Stimulated activated CD4-positive, alpha-beta T cell treated with anti-CD3 and anti-CD28 coated beads, Interleukin-2, amount 100 ng/mL, for 48 hours (primary cell): Measurements from ENCODE around the gene ZNF543.
"Not testable (repeated sequence)": the region's sequence is repeated elsewhere in the genome, so short reads cannot be mapped to it uniquely, and the experiment has no call there.

Experiments used
- DNase-seq, 2 donors: peaks; one replicate each; pipeline ENCODE4 v3.0.0-alpha.2; 2020

Gene ZNF543

DNA sequence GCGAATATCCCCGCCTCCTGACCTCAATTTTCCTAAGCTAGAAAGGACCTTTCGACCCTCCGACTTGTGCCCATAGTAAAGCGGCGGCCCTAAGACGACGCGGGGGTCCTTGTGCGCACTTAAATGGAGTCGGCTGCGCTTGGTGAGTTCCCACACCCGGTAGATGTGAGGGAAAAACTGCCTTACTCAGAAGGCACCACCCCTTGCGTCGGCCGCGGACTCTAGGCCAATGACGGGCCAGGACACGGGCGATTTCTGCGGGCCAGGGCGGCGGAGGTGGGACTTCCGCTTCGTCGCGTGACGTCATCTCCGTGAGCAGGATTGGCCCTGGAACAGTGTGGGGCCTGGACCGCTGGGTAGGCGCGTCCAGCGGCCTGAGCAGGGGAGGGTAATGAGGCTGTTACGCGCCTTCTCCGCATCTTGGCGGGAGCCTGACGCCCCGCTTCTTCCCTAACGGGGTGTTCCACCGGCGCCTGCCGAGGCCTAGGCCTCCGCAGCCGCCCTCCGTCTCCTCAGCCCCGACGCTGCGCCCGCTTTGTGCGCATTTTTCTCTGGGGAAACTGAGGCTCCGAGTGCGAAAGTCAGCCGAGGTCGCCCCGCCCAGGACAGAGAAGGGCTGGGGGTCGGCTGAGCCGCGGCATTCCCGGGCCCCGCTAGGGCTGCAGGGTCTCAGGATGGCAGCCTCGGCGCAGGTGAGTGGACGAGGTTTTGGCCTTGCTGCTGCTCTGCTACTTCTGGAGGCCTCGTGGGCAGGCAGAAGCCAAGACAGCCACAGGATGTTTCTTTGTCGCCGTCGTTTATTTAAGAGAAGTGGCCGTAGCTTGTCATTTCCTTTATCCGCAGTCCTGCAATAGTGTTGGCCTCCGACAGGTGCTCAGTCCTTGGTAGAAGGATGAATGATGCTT is at the start of gene ZNF543:
TSS of gene ZNF543 (plus strand) at position 293 of the 905 bp plus-strand sequence. CDS start at position 675, 382 bp downstream.
- DNase-seq: peak; percentile 87

DNA sequence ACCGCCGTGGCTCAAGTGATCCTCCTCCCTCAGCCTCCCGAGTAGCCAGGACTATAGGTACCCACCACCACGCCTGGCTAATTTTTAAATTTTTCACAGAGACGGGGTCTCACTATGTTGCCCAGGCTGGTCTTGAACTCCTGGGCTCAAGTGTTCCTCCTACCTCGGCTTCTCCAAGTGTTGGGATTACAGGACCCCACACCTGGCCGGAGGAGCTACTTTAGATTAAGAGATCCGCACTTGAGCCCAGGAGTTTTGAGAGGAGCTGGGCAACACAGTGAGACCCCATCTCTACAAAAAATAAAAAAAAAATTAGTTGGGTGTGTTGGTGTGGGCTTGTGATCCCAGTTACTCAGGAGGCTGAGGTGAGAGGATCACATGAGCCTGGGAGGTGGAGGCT is 49.0 kb upstream of the ZNF543 start:
- DNase-seq: no peak

DNA sequence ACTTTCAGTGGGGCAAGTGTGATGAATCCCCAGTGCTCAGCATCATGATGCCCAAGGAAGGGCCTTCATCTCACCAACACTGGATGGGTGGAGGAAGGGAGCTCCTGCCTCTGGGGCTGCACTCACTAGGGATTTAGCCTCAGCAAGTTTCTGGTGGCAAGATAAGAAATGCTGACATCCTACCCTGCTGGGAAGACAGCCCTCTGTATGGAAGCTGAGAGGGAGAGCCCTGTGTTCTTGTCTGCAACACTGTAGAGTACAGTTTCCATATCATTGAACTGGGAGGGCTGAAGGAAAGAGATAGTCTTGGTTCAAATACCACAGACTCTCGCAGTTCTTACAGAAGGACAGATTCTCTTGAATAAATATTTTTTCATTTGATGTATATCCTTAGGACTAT is 47.3 kb upstream of the ZNF543 start:
- DNase-seq: no peak

DNA sequence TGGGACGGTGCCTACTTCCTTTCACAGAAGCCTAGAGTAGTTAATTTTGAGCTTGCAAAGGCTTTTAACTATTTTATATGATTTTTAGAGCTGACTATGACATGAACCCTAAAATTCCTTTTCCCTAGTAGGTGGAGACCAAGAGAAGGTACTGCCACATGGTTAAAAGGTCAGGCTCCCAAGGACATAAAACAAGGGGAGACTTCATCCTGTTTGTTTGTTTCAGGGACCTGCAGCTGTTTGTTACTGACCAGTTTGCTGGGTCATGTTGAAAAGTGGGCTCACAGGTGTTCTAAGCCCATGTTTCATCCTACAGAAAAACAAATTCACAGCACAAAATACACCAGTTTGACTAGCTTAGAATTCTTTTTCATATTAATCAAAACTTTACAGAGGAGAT is 43.8 kb upstream of the ZNF543 start:
- no peak for DNase-seq

DNA sequence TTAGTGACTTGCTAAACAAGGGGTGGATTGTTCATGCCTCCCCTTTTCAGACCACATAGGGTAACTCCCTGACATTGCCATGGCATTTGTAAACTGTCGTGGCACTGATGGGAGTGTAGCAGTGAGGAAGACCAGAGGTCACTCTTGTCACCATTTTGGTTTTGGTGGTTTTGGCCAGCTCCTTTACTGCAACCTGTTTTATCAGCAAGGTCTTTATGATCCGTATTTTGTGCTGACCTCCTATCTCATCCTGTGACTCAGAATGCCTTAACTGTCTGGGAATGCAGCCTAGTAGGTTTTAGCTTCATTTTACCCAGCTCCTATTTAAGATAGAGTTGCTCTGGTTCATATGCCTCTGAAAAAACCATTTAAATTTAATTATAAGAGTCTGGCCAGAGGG is 41.8 kb upstream of the ZNF543 start:
- DNase-seq: not testable (repeated sequence)

DNA sequence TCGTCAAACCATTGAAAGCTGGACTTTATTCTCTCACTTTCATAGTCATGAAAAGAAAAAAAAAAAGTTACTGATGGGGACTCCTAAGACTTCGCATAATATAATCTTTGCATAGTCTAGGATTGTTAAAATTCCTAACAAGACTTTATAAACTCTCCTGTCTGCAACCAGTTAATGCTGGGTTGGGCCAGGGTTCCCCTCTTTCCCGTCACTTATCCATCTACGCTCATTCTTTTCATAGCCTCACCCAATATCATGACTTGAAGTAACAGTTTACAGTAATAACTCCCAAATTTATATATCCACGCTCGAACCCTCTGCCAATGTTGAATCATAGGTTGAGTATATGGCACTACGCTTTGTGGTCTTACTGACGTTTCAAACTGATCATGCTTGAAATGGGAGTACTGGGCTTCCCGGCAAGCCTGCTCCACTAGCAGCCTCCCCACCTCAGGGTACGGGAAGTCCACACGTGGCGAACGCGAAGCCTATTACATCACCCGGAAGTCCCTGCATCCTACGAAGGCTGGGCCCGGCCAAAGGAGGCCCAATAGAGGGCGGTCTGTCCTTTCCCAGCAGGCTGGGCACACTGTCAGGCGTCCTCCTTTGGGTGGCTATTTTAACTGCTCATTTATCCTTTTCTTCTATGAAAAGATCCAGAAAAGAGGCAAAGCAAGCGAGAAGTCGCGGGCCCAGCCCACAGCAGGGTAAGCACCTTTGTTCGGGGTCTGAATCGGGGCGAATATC is 40.7 kb upstream of the ZNF543 start:
- peak; percentile 67 to 69 for DNase-seq

DNA sequence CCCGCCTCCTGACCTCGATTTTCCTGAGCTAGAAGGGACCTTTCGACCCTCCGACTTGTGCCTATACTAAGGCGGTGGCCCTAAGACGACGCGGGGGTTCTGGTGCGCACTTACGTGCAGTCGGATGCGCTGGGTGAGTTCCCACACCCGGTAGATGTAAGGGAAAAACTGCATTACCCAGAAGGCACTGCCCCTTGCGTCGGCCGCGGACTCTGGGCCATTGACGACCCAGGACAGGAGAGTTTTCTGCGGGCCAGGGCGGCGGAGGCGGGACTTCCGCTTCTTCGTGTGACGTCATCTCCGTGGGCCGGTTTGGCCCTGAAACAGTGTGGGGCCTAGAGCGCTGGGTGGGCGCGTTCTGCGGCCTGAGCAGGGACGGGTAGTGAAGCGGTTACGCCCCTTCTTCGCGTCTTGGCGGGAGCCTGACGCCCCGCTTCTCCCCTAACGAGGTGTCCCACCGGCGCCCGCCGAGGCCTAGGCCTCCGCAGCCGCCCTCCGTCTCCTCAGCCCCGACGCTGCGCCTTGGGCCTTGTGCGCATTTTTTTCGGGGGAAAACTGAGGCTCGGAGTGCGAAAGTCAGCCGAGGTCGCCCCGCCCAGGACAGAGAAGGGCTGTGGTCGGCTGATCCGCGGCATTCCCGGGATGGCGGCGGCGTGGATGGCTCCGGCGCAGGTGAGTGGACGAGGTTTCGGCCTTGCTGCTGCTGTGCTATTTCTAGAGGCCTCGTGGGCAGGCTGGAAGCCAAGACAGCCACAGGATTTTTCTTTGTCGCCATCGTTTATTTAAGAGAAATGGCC is 39.9 kb upstream of the ZNF543 start, which contains the start of gene ZNF460:
TSS of gene ZNF460 (plus strand) at position 321 of the 797 bp plus-strand sequence. CDS start at position 643, 322 bp downstream.
- DNase-seq: peak; percentile 93 to 95

DNA sequence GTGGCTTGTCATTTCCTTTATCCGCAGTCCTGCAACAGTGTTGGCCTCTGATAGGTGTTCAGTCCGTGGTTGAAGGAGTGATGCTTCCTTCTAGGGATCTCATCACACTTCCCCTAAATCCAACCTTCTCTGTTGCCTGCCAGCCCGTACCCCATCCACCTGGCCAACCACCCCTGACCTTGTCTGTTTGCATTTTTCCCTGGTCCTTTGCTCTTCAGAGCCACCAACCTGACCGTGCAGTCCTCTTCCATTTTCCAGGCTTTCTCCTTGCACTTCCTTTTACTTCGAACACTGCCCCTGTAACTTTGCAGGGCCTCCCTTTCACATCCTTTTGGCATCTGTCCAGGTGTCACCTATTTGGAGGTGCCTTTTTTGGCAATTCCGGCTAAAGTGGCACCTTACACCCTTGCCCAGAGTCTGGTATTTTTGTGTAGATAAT is 39.3 kb upstream of the ZNF543 start:
- peak in 1 of 2 donors; percentile 7 for DNase-seq

DNA sequence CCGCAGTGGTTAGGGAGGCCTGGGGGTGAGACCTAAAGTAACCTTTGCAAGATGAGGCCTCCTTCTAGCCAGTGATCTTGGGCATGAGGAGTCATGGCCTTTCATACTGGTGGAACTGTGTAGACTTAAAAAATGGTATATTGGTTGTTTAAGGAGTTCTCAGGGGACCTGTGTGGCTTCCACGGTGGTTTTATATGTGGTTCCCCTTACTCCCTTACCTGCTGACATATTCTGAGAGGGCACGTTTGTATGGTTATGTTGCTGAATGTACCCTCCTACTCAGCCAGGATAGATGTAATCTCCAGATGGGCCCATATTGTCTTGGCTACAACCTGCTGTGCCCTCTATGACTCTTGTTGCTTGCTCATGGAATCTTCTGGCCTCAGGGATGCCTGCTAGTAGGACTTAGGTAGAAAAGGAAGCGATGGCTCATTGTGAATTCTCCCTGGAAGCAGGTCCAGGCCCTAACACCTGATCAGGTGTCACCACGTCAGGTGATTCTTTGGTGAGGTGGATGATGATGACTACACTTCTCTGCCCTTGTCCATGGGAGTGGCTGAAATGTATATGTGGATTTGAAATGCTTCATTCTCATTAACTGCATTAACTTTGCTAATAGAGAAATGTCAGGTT is 38.1 kb upstream of the ZNF543 start:
- DNase-seq: no peak

DNA sequence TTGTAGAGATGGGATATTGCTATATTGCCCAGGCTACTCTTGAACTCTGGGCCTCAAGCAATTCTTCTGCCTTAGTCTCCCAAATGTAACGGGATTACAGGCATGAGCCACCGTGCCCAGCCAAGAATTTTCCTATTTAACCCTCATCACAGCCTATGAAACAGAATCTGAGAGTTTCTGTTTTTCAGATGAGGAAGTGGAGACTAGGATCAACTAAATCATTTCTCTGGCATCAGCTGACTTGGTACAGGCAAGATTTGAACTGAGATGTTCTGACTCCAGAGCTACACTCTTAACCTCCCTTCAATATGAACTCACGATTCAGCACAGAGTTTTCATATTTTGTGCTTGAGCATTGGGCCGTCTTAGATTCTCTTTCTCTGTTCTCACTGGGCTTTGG is 31.9 kb upstream of the ZNF543 start:
- DNase-seq: no peak

DNA sequence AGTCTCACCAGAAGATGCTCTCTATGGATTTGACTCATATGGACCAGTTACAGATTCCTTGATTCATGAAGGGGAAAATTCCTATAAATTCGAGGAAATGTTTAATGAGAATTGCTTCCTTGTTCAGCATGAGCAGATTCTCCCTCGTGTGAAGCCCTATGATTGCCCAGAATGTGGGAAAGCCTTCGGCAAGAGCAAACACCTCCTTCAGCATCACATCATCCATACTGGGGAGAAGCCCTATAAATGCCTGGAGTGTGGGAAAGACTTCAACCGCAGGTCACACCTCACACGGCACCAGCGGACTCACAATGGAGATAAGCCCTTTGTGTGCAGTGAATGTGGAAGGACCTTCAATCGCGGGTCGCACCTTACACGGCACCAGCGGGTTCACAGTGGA is 29.3 kb upstream of the ZNF543 start:
- DNase-seq: no peak

DNA sequence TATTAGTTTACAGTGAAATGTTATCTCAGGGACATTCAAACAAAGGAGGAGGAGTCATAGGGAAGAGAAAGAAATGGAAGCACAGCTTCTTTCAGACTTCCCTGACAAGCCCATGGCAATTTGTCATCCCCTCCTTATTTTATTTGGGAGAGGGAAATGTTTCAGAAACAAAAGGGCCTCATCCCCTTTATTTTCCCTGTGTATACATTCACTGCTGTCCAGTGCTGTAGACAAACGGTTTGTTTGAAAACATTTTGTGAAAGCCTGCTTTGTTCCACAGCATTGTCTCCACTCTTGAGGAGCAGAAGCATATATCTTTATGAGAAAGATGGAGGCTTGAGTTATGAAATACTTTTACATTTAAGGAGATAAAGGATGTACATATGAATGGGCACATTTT is 27.7 kb upstream of the ZNF543 start:
- DNase-seq: no peak

DNA sequence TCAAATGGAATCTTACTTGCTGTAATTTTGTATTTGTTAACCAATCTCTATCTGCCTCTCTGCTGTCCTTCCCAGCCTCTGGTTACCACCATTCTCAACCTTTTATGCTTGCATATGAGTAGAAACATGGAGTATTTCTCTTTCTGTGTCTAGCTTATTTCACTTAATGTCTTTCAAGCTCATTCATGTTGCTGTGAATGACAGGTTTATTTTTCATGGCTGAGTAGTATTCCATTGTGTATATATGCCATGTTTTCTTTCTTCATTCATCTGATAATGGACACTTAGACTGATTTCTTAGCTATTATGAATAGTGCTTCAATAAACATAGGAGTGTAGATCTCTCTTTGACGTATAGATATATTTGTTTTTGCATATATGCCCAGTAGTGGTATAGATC is 26.6 kb upstream of the ZNF543 start:
- no peak for DNase-seq

DNA sequence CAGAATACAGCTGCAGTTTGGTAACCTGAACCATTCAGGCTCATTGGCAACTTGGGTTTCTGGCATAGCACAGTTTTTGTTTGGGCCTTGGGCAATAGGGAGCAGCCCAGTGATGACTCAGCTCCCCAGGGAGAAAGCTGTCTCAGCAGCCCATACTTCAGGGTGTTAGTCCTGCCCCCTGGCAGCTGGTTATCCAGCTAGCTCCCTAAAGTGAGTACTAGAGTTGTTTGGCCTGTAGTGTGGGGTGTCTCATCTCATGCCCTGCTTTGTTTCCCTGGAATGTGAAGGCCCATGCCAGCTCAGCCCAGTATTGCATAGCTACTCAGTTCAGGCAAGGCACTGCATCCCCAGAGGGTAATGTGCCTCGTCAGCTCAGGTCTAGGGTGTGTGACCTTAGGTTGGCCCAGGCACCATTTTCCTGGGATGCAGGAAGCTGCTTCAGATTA is 18.2 kb upstream of the ZNF543 start:
- no peak for DNase-seq

DNA sequence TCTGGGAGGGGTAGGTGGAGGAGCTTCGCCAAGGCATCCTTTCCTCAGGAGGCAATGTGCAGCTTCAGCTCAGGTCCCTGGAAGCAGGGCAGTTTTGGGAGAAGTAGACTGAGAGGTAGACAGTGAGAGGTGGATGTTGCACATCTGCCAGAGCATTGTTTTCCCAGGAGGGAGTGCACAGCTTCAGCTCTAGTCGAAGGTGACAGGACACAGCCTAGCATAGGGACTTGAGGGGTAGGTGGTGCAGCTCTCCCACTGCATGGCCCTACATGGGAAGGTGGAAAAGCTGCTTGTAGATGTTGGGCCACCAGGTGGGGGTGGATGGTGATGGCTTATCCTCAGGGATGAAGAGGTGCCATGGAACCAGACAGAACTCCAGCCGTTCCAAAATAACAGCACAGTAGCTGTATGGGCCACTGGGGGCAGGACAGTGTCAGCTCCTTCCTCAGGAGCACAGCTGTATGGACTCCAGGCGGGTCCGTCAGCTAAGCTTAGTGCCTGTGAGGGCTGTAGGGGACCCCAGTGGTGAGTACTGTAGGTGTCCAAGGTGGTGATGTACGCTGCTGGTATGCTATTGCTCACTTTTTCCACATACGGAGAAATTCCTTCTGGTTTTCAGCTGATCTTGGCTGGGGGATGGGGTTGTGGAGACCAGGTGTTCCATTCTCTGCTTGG is 17.4 kb upstream of the ZNF543 start:
- no peak for DNase-seq

DNA sequence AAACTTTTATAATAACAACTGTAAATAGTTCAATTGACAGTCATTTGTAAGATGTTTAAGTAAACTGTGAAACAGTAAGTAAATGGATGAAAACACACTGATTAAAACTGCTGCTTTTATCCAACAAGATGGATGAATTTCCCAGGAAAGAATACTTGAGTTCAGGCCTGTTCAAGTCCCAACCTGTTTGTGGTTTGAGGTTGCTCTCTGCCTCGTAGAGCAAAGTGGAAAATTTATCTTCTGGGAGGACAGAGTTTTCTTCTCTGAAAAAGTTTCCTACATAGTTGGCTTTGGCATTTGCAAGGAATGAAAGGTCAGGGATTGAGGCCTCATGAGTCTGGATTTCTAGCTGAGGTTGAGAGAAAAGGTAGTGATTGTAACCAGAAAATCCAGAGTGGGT is 15.2 kb upstream of the ZNF543 start:
- DNase-seq: no peak

DNA sequence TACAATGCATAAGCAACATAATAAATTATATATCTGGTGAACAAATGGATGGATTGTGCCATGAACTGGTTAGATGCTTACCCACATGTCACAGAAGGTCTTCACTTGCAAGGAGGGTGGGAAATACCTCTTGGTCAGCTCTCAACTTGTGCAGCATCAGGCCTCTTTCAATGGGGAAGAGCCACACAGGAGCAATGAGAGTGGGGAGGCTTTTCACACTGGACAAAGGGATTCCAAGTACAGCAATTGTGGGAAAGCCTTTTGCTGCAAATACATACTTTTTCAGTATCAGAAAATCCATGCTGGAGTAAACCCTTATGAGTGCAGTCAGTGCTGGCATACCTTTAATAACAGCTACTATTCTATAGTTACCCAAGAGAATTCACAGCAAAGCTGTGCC is 11.8 kb upstream of the ZNF543 start:
- no peak for DNase-seq

DNA sequence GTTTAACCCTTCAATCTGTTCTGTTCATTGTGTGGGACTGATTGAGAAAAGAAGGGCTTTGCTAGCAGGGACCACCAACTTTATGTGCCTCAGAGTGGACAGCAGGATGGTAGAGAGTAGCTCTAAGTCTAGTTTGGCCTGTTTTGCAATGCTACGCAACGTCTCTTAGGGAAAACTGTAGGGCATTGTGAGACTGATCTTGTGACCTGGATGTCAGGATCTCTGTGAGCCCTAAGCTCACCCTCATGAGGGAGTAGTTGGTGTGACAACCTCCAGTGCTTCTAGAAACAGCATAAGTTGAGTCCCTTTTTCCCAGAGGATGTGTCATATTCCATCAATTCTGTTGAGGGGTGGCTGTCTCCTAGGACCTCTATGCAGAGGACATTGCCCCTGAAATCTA is 9.5 kb upstream of the ZNF543 start:
- no peak for DNase-seq

DNA sequence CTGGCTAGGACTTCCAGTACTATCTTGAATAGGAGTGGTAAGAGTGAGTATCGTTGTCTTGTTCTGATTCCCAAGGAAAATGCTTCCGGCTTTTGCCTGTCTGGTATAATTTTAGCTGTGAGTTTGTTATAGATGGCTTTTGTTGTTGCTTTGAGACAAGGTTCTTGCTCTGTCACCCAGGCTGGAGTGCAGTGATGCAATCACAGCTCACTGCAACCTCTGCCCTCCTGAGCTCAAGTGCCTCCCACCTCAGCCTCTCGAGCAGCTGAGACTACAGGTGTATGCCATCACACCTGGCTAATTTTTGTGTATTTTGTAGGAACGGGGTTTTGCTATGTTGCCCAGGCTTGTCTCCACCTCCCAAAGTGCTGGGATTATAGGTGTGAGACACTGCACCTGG is 6.1 kb upstream of the ZNF543 start:
- no peak for DNase-seq

DNA sequence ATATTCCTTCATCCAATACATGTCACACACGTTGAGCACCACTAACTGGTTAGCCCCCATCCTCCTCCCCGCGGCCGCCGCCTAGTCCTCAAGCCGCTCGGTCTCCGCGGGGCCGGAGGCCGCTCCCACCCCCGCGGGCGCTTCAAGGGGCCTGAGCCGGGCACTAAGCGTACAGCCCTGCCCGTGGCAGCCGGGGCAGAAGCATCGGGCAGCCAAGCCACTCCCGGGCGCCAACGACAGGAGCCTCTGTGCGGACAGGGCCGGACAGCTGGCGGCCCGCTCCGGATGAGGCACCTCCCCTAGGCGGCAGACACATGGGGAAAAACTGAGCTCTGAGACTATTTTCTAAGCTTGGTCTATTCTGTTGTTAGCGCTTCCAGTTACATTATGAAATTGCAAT is 2.8 kb upstream of the ZNF543 start:
- no peak for DNase-seq

DNA sequence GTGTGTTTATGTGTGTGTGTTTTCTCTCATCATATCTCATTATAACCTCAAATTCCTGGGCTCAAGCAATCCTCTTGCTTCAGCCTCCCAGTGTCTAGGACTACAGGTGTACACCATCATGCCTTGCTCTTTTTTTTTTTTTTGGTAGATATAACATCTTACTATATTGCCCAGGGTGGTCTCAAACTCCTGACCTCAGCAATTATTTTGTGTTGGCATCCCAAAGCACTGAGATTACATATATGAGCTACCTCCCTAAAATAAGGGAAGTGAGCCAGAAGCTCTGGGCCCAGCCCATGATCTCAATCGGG is 448 bp upstream of the ZNF543 start:
- no peak for DNase-seq

DNA sequence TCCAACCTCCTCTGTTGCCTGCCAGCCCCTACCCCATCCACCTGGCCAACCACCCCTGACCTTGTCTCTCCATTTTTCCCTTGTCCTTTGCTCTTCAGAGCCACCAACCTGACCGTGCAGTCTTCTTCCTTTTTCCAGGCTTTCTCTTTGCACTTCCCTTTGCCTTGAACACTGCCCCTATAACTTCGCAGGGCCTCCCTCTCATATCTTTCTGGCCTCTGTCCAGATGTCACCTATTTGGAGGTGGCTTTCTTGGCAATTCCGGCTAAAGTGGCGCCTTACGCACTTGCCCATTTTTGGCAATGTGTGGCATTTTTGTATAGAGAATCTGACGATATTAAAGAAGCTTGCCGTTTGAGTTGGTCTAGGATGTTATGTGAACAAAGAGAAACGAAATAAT is 844 bp downstream of the ZNF543 start:
- DNase-seq: no peak
